Neuronal stem cell (in vitro differentiated cells): ENCODE measurements around the gene SAMD14.

ENCODE experiments used
- DNase-seq: peaks from one replicate; pipeline ENCODE4 v3.0.0-alpha.2; 2013; ENCODE audit warnings: low spot score
- H2AFZ ChIP-seq: one replicate; pipeline ENCODE4 v1.6.1; 2013; ENCODE audit warnings: mild to moderate bottlenecking, low read length, inconsistent platforms
- H2AK5ac ChIP-seq: 2 replicates; pipeline ENCODE4 v1.6.1; 2013; ENCODE audit warnings: low read depth, mild to moderate bottlenecking, inconsistent platforms, low read length, moderate library complexity, mixed read lengths
- H2BK120ac ChIP-seq: 2 replicates; pipeline ENCODE4 v1.6.1; 2013; ENCODE audit warnings: low read depth, mild to moderate bottlenecking, inconsistent platforms, low read length, moderate library complexity, mixed read lengths
- H2BK12ac ChIP-seq: one replicate; pipeline ENCODE4 v1.6.1; 2013; ENCODE audit warnings: low read length, inconsistent platforms
- H2BK15ac ChIP-seq: 2 replicates; pipeline ENCODE4 v1.6.1; 2013; ENCODE audit warnings: mild to moderate bottlenecking, low read length, inconsistent platforms, mixed read lengths
- H2BK5ac ChIP-seq: one replicate; pipeline ENCODE4 v1.6.1; 2013; ENCODE audit warnings: inconsistent platforms, mild to moderate bottlenecking, low read length, moderate library complexity
- H3K14ac ChIP-seq: one replicate; pipeline ENCODE4 v1.6.1; 2013; ENCODE audit warnings: low read length, inconsistent platforms
- H3K18ac ChIP-seq: 2 replicates; pipeline ENCODE4 v1.6.1; 2013; ENCODE audit warnings: low read length, inconsistent platforms
- H3K23ac ChIP-seq: 2 replicates; pipeline ENCODE4 v1.6.1; 2013; ENCODE audit warnings: low read depth, mild to moderate bottlenecking, mixed read lengths, low read length, inconsistent platforms; ENCODE audit not compliant: poor library complexity
- H3K27ac ChIP-seq: replicated peaks from 3 replicates; pipeline ENCODE4 v1.5.1; 2013; ENCODE audit warnings: low read length, inconsistent platforms
- H3K27me3 ChIP-seq, 3 experiments: 2 replicates each; pipeline ENCODE4 v1.6.1; 2013; ENCODE audit warnings: low read length in 3 of 3, mild to moderate bottlenecking in 2 of 3, inconsistent platforms in 1 of 3, low read depth in 1 of 3, mixed read lengths in 1 of 3, moderate library complexity in 1 of 3; ENCODE audit not compliant: control insufficient read depth in 3 of 3, insufficient read depth in 3 of 3
- H3K36me3 ChIP-seq, 2 donors: replicated peaks in 1 of 2; 2 replicates each; pipeline ENCODE4 v1.6.1; 2013; ENCODE audit warnings: low read length in 2 of 2; ENCODE audit not compliant: control insufficient read depth in 2 of 2, insufficient read depth in 2 of 2
- H3K4ac ChIP-seq: 2 replicates; pipeline ENCODE4 v1.6.1; 2013; ENCODE audit warnings: inconsistent platforms, mild to moderate bottlenecking, low read length, moderate library complexity
- H3K4me1 ChIP-seq, 2 donors: 1 replicate in 1 of 2; 2 replicates in 1 of 2; pipeline ENCODE4 v1.6.1; 2013; ENCODE audit warnings: low read length in 2 of 2, low read depth in 1 of 2; ENCODE audit not compliant: control insufficient read depth in 2 of 2, insufficient read depth in 1 of 2
- H3K4me2 ChIP-seq: one replicate; pipeline ENCODE4 v1.6.1; 2013; ENCODE audit warnings: mild to moderate bottlenecking, low read length, inconsistent platforms; ENCODE audit not compliant: insufficient read depth, poor library complexity, severe bottlenecking
- H3K4me3 ChIP-seq, 2 donors: 2 replicates each; pipeline ENCODE4 v1.5.1; 2013; ENCODE audit warnings: low read length in 2 of 2, mild to moderate bottlenecking in 2 of 2, inconsistent platforms in 1 of 2, moderate library complexity in 1 of 2
- H3K79me1 ChIP-seq: one replicate; pipeline ENCODE4 v1.6.1; 2013; ENCODE audit warnings: low read depth, mild to moderate bottlenecking, inconsistent platforms, low read length, moderate library complexity
- H3K9ac ChIP-seq: one replicate; pipeline ENCODE4 v1.6.1; 2013; ENCODE audit warnings: mild to moderate bottlenecking, low read depth, low read length, inconsistent platforms; ENCODE audit not compliant: poor library complexity
- H3K9me3 ChIP-seq, 2 donors: replicated peaks in 1 of 2; 2 replicates each; pipeline versions ENCODE3 to v1.6.1; 2013; ENCODE audit warnings: low read length in 2 of 2, mild to moderate bottlenecking in 2 of 2, inconsistent platforms in 1 of 2, low read depth in 1 of 2, mixed read lengths in 1 of 2, moderate library complexity in 1 of 2; ENCODE audit not compliant: control insufficient read depth in 2 of 2, insufficient read depth in 1 of 2
- H4K8ac ChIP-seq: one replicate; pipeline ENCODE4 v1.6.1; 2013; ENCODE audit warnings: low read depth, mild to moderate bottlenecking, inconsistent platforms, low read length, moderate library complexity
- H4K91ac ChIP-seq: one replicate; pipeline ENCODE4 v1.6.1; 2013; ENCODE audit warnings: low read length, low read depth, mild to moderate bottlenecking, inconsistent platforms; ENCODE audit not compliant: poor library complexity
- WGBS, 2 donors: extraction: QIAGEN DNeasy Blood & Tissue Kit; methylation state at CpG; one replicate each; pipeline ENCODE4 v1.1.7; 2013; ENCODE audit warnings: missing lambda C conversion rate in 2 of 2, mixed read lengths in 1 of 2; ENCODE audit not compliant: insufficient read length in 2 of 2, insufficient replicate concordance in 1 of 2; ENCODE audit errors: extremely low coverage in 2 of 2; 5-methylcytosine and 5-hydroxymethylcytosine counted together

The SAMD14 gene

GRCh38 chr17:50166518-50167181, 36.7 kb upstream of the SAMD14 start:
- WGBS, 2 donors, result 97% methylated on average over 3 of the region's 7 CpGs; no CpG with 5 or more reads in 1 of the 2 donors
- no peak overlapping the region for H3K4me3 ChIP-seq
- DNase-seq, result no peak
- peak overlapping the region; percentile 61 for H2BK15ac ChIP-seq
- no peak overlapping the region for H3K23ac ChIP-seq
- peak overlapping the region; percentile 57 for H2AFZ ChIP-seq
- H2AK5ac ChIP-seq, result no peak overlapping the region
- no peak overlapping the region for H4K91ac ChIP-seq
- H3K4me2 ChIP-seq, result no peak overlapping the region
- peak overlapping the region; percentile 10 for H2BK5ac ChIP-seq
- H3K14ac ChIP-seq, result no peak overlapping the region
- no peak overlapping the region for H3K4ac ChIP-seq
- H2BK120ac ChIP-seq, result peak overlapping the region; percentile 0
- no peak overlapping the region for H4K8ac ChIP-seq
- peak overlapping the region; percentile 65 for H3K18ac ChIP-seq
- no peaks in the 10 kb centered on the region for H3K9me3 ChIP-seq
- H3K27me3 ChIP-seq, result peaks cover 0 to 6% (median 0%) of the 10 kb centered on the region in 3 experiments
- peaks cover 5 to 7% of the 10 kb centered on the region in 2 donors for H3K4me1 ChIP-seq
- H3K36me3 ChIP-seq, result no peaks in the 10 kb centered on the region
- H3K27ac ChIP-seq, result no peak overlapping the region
- H2BK12ac ChIP-seq, result peak overlapping the region; percentile 96
- no peak overlapping the region for H3K9ac ChIP-seq
- H3K79me1 ChIP-seq, result no peaks in the 10 kb centered on the region

- H3K4me2 ChIP-seq, result no peak within 1 kb of the TSS
- no peak within 1 kb of the TSS for H3K4ac ChIP-seq
- DNase-seq, result no peak
- peaks cover 0 to 6% (median 0%) of the 10 kb centered on the region in 3 experiments for H3K27me3 ChIP-seq
- no CpG with 5 or more reads among the region's 15 CpGs for WGBS, 2 donors
- no peaks in the 10 kb centered on the region for H3K79me1 ChIP-seq
- H3K9ac ChIP-seq, result peak within 1 kb of the TSS; percentile 17
- peak within 1 kb of the TSS; percentile 0 for H2BK120ac ChIP-seq
- H3K14ac ChIP-seq, result no peak within 1 kb of the TSS
- no peak within 1 kb of the TSS for H3K4me3 ChIP-seq
- H2BK12ac ChIP-seq, result peak within 1 kb of the TSS; percentile 96
- H3K9me3 ChIP-seq, result no peaks in the 10 kb centered on the region
- H3K4me1 ChIP-seq, result peaks cover 6 to 7% of the 10 kb centered on the region in 2 donors
- no peak within 1 kb of the TSS for H4K91ac ChIP-seq
- H2AFZ ChIP-seq, result peak within 1 kb of the TSS; percentile 57
- peak within 1 kb of the TSS; percentile 15 for H2AK5ac ChIP-seq
- H2BK15ac ChIP-seq, result peak within 1 kb of the TSS; percentile 41
- no peak within 1 kb of the TSS for H3K23ac ChIP-seq
- peak within 1 kb of the TSS; percentile 10 for H2BK5ac ChIP-seq
- no peak within 1 kb of the TSS for H3K27ac ChIP-seq
- peak within 1 kb of the TSS; percentile 65 for H3K18ac ChIP-seq
- H3K36me3 ChIP-seq, result no peaks in the 10 kb centered on the region
- H4K8ac ChIP-seq, result peak within 1 kb of the TSS; percentile 68
Observed at GRCh38 chr17:50165867-50166517, 36.0 kb upstream of the SAMD14 start, which contains the start of gene SGCA. SGCA (plus strand) TSS chr17:50166005; CDS start chr17:50166041, 36 bp downstream.

GRCh38 chr17:50165466-50165865, 35.5 kb upstream of the SAMD14 start:
- peak overlapping the region; percentile 57 for H2AFZ ChIP-seq
- WGBS, 2 donors, result no CpG with 5 or more reads among the region's 3 CpGs
- no peak overlapping the region for H3K18ac ChIP-seq
- H3K36me3 ChIP-seq, result no peaks in the 10 kb centered on the region
- H4K91ac ChIP-seq, result no peak overlapping the region
- DNase-seq, result no peak
- H2BK120ac ChIP-seq, result no peak overlapping the region
- no peaks in the 10 kb centered on the region for H3K9me3 ChIP-seq
- H3K14ac ChIP-seq, result no peak overlapping the region
- peak overlapping the region; percentile 41 for H2BK15ac ChIP-seq
- no peaks in the 10 kb centered on the region for H3K79me1 ChIP-seq
- no peak overlapping the region for H3K23ac ChIP-seq
- H3K27ac ChIP-seq, result no peak overlapping the region
- no peak overlapping the region for H2BK5ac ChIP-seq
- peaks cover 9 to 11% of the 10 kb centered on the region in 2 donors for H3K4me1 ChIP-seq
- H3K4ac ChIP-seq, result no peak overlapping the region
- H3K4me3 ChIP-seq, result no peak overlapping the region
- no peak overlapping the region for H4K8ac ChIP-seq
- peaks cover 0 to 6% (median 0%) of the 10 kb centered on the region in 3 experiments for H3K27me3 ChIP-seq
- no peak overlapping the region for H2BK12ac ChIP-seq
- H3K4me2 ChIP-seq, result no peak overlapping the region
- peak overlapping the region; percentile 17 for H3K9ac ChIP-seq
- peak overlapping the region; percentile 5 for H2AK5ac ChIP-seq

- Histone ChIP-seq H3K4me2 (no peak overlapping the region), H3K4me1 (peaks cover 9 to 11% of the 10 kb centered on the region in 2 donors), H3K18ac (no peak overlapping the region), H2BK120ac (no peak overlapping the region), H4K91ac (no peak overlapping the region), H2AK5ac (peak overlapping the region; percentile 15), H4K8ac (no peak overlapping the region), H2BK12ac (no peak overlapping the region), H2AFZ (no peak overlapping the region), H3K79me1 (no peaks in the 10 kb centered on the region), H3K4ac (no peak overlapping the region), H3K27me3 (peaks cover 0 to 6% (median 0%) of the 10 kb centered on the region in 3 experiments), H3K14ac (no peak overlapping the region), H2BK5ac (no peak overlapping the region), H3K36me3 (no peaks in the 10 kb centered on the region), H3K23ac (no peak overlapping the region), H3K27ac (no peak overlapping the region), H3K9ac (no peak overlapping the region), H2BK15ac (peak overlapping the region; percentile 41), H3K4me3 (no peak overlapping the region), H3K9me3 (no peaks in the 10 kb centered on the region)
- DNase-seq, result no peak
- no CpG with 5 or more reads among the region's 9 CpGs for WGBS, 2 donors
Observed at GRCh38 chr17:50165066-50165465, 35.1 kb upstream of the SAMD14 start.
